ENCODE measurements around the gene ARID2. TPM values are rescaled to one million over a fixed set of nuclear protein-coding genes. Genes with fewer than 3 reads are reported as not detected.

The ARID2 gene
- total and polyA plus RNA-seq, 2 of the 4 experiments (the other 2 are of a cell fraction): 5.4 to 28.1 TPM

DNA sequence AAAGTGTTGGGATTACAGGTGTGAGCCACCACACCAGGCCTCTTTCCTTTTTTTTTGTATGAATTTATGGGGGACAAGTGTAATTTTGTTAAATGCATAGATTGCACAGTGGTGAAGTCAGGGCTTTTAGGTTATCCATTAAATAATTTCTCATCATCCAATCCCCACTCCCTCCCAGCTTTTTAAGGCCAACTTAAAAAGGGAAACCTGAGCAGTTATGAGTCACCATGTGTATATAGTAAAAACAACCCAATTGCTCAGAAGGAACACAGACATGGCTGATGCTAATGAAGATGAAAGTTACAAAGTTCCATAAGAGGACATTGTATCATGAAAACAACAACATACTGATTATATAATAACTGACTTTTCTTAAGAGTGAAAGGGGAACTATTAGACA is 25.6 kb upstream of the ARID2 start:
- H2AK5ac ChIP-seq (ENCODE audit: low read depth, low read length): no peak overlapping the region
- intact Hi-C loops (cut with micrococcal nuclease): no loop called here
- POLR2A ChIA-PET (ENCODE audit: unreplicated experiment): no interaction called here

More for the DNA sequence above, 25.6 kb upstream of the ARID2 start:
- Histone ChIP-seq H3K9me3 (ENCODE audit: control insufficient read depth, insufficient read depth, low read length) (peaks cover 2% of the 10 kb centered on the region), H4K91ac (ENCODE audit: insufficient read depth, low read depth, low read length) (no peak overlapping the region), H3K27me3 (ENCODE audit: control insufficient read depth, insufficient read depth, low read length) (no peaks in the 10 kb centered on the region), H3K4me1 (ENCODE audit: control insufficient read depth, insufficient read depth, low read length) (no peaks in the 10 kb centered on the region), H3K56ac (ENCODE audit: extremely low read depth, insufficient read depth, low read length) (no peak overlapping the region), H3K9ac (ENCODE audit: low read depth, low read length) (no peak overlapping the region), H2BK5ac (ENCODE audit: low read depth, low read length, poor library complexity, severe bottlenecking) (no peak overlapping the region), H2AK9ac (replicated peaks; ENCODE audit: low read depth, low read length, poor library complexity) (no peak overlapping the region), H3K4ac (ENCODE audit: low read depth, low read length) (no peak overlapping the region), H3K18ac (ENCODE audit: low read depth, low read length) (no peak overlapping the region), H2BK120ac (ENCODE audit: low read depth, low read length) (no peak overlapping the region), H4K5ac (ENCODE audit: low read depth, low read length) (no peak overlapping the region), H3K4me3 (ENCODE audit: insufficient read depth, low read depth, low read length) (no peak overlapping the region), H3K14ac (replicated peaks; ENCODE audit: low read depth, low read length) (no peak overlapping the region), H2BK15ac (ENCODE audit: low read depth, low read length) (no peak overlapping the region), H3K36me3 (ENCODE audit: control insufficient read depth, insufficient read depth, low read length) (no peaks in the 10 kb centered on the region), H3K79me1 (ENCODE audit: low read depth in 1 of 2, low read length in 2 of 2) (no peaks in the 10 kb centered on the region), H4K20me1 (ENCODE audit: insufficient read depth, low read length) (no peaks in the 10 kb centered on the region), H3K23ac (ENCODE audit: low read depth, low read length) (no peak overlapping the region), H3K27ac (ENCODE audit: insufficient read depth, low read length) (no peak overlapping the region), H2BK20ac (ENCODE audit: low read depth, low read length) (no peak overlapping the region), H3K4me2 (ENCODE audit: low read depth, low read length) (no peak overlapping the region), H3K9me1 (ENCODE audit: insufficient read depth, low read length) (0 out of 2 replicates have a peak, but pooled peaks cover 4% of the 10 kb centered on the region), H4K8ac (ENCODE audit: low read depth in 2 of 2, low read length in 2 of 2) (no peak overlapping the region), H2AFZ (replicated peaks; ENCODE audit: low read length, poor library complexity) (no peak overlapping the region)
- CTCF ChIA-PET: no interaction called here
- BruUV-seq (replicated peaks): no TSS peak
- TF ChIP-seq RAD21 (IDR thresholded peaks at IDR 0.05; ENCODE audit: low read length): no peak
- TF ChIP-seq FOS (IDR thresholded peaks at IDR 0.05; ENCODE audit: low read depth, low read length): peak; percentile 45; the same call in 1 of the 2 replicates
- peak; percentile 81 for DNase-seq
- peak; percentile 87 for ATAC-seq (ENCODE audit: low read depth)
- dilution Hi-C loops (cut with HindIII; ENCODE audit: low sequenced_read_pairs, unreplicated experiment) (no loop called here), in situ Hi-C loops (cut with MboI; ENCODE audit: low sequenced_read_pairs) (no loop called here)
